Measurements from ENCODE around the gene PAXX. TPM values are rescaled to one million over a fixed set of nuclear protein-coding genes. Genes with fewer than 3 reads are reported as not detected.

The PAXX gene
- total and polyA plus RNA-seq, 2 donors (not counting 1 experiment from before 2014, with no cell fraction given), result 74.8 to 167 TPM

DNA sequence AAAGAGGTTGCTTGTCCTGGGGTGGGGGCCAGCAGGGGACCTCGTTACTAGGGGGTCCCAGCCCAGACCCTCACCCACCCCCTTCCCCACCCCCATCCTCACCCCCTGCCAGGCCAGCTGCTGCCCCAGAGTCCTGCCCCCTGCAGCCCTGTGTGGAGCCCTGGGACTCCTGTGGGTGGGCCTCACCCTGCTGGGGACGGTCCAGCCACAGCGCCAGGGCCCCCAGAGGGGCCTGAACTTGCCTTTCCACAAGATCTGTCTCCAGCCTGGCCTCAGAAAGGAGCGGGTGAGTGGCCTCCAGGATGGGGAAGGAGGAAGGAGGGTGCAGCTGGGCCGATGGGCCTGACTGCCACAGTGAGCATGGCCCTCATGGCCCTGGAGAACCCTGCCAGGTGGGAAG is 22.4 kb upstream of the PAXX start:
- no peak overlapping the region for H3K4me2 ChIP-seq (replicated peaks; ENCODE audit: low read depth, low read length, poor library complexity, severe bottlenecking)
- no peak overlapping the region for H3K4me3 ChIP-seq (ENCODE audit: control extremely low read depth in 1 of 5, extremely low read depth in 1 of 5, insufficient read depth in 1 of 5, low read depth in 2 of 5, low read length in 4 of 5)
- no peak for DNase-seq
- H3K27ac ChIP-seq (ENCODE audit: low read length in 2 of 2), result no peak overlapping the region
- Mint-ChIP-seq H3K27ac (no peak overlapping the region), H3K4me3 (no peak overlapping the region), H3K4me1 (peaks cover 11% of the 10 kb centered on the region), H3K27me3 (peaks cover 5% of the 10 kb centered on the region), H3K9me3 (ENCODE audit: insufficient read depth) (no peaks in the 10 kb centered on the region)
- H3K27me3 ChIP-seq (replicated peaks in 1 of 4; ENCODE audit: control extremely low read depth in 1 of 4, control insufficient read depth in 3 of 4, insufficient read depth in 4 of 4, low read length in 3 of 4), result peaks cover 0 to 8% (median 0%) of the 10 kb centered on the region in 4 experiments
- ChIA-PET CTCF (interaction anchor here (0.6 kb wide), 1 partner anchor 211 kb away, joined by 6 read pairs; no protein-coding TSS in a partner anchor), POLR2A (no interaction called here)
- H3K4me1 ChIP-seq (ENCODE audit: control insufficient read depth in 2 of 2, insufficient read depth in 2 of 2, low read length in 2 of 2), result peaks cover 5 to 10% of the 10 kb centered on the region in 2 donors
- no peaks in the 10 kb centered on the region for H3K36me3 ChIP-seq (replicated peaks in 1 of 2; ENCODE audit: control extremely low read depth in 1 of 2, control insufficient read depth in 1 of 2, extremely low read depth in 1 of 2, insufficient read depth in 2 of 2, low read length in 1 of 2)
- WGBS (ENCODE audit: insufficient coverage), result 74% methylated on average over 4 of the region's 5 CpGs
- H4K20me1 ChIP-seq (ENCODE audit: control insufficient read depth, insufficient read depth, low read length, poor library complexity, severe bottlenecking), result no peaks in the 10 kb centered on the region
- intact Hi-C loops (cut with micrococcal nuclease), result no loop called here
- H3K9ac ChIP-seq (ENCODE audit: low read length), result no peak overlapping the region
- no peak for ATAC-seq (ENCODE audit: low read depth)
- H2AFZ ChIP-seq (ENCODE audit: insufficient read depth, low read depth, low read length, poor library complexity, severe bottlenecking), result no peak overlapping the region
- H3K79me2 ChIP-seq (ENCODE audit: control insufficient read depth, insufficient read depth, low read length), result no peaks in the 10 kb centered on the region
- TF ChIP-seq EZH2 (IDR thresholded peaks at IDR 0.05; ENCODE audit: borderline replicate concordance, insufficient read depth, low read depth, low read length, poor library complexity, severe bottlenecking), result no peak
- no peak for TF ChIP-seq CTCF (IDR thresholded peaks at IDR 0.05)
- H3K9me3 ChIP-seq (ENCODE audit: control extremely low read depth in 1 of 3, control insufficient read depth in 2 of 3, insufficient read depth in 1 of 3, low read length in 2 of 3), result no peaks in the 10 kb centered on the region

GRCh38 chr9:136970361-136970760 is 21.9 kb upstream of the PAXX start:
- WGBS (ENCODE audit: insufficient coverage), result 73% methylated on average over 9 of the region's 11 CpGs
- no peaks in the 10 kb centered on the region for H3K9me3 ChIP-seq (ENCODE audit: control extremely low read depth in 1 of 3, control insufficient read depth in 2 of 3, insufficient read depth in 1 of 3, low read length in 2 of 3)
- intact Hi-C loops (cut with micrococcal nuclease), result no loop called here
- Mint-ChIP-seq H3K27ac (no peak overlapping the region), H3K4me3 (no peak overlapping the region), H3K9me3 (ENCODE audit: insufficient read depth) (no peaks in the 10 kb centered on the region), H3K4me1 (peaks cover 11% of the 10 kb centered on the region), H3K27me3 (peaks cover 5% of the 10 kb centered on the region)
- ATAC-seq (ENCODE audit: low read depth), result no peak
- no peaks in the 10 kb centered on the region for H3K79me2 ChIP-seq (ENCODE audit: control insufficient read depth, insufficient read depth, low read length)
- H4K20me1 ChIP-seq (ENCODE audit: control insufficient read depth, insufficient read depth, low read length, poor library complexity, severe bottlenecking), result no peaks in the 10 kb centered on the region
- H3K27me3 ChIP-seq (replicated peaks in 1 of 4; ENCODE audit: control extremely low read depth in 1 of 4, control insufficient read depth in 3 of 4, insufficient read depth in 4 of 4, low read length in 3 of 4), result peaks cover 0 to 8% (median 1%) of the 10 kb centered on the region in 4 experiments
- no peak overlapping the region for H3K9ac ChIP-seq (ENCODE audit: low read length)
- H3K36me3 ChIP-seq (replicated peaks in 1 of 2; ENCODE audit: control extremely low read depth in 1 of 2, control insufficient read depth in 1 of 2, extremely low read depth in 1 of 2, insufficient read depth in 2 of 2, low read length in 1 of 2), result no peaks in the 10 kb centered on the region
- DNase-seq, result no peak
- peaks cover 5 to 10% of the 10 kb centered on the region in 2 donors for H3K4me1 ChIP-seq (ENCODE audit: control insufficient read depth in 2 of 2, insufficient read depth in 2 of 2, low read length in 2 of 2)
- no peak overlapping the region for H3K4me2 ChIP-seq (replicated peaks; ENCODE audit: low read depth, low read length, poor library complexity, severe bottlenecking)
- H2AFZ ChIP-seq (ENCODE audit: insufficient read depth, low read depth, low read length, poor library complexity, severe bottlenecking), result no peak overlapping the region
- CTCF ChIA-PET, result interaction anchor here (0.6 kb wide), 1 partner anchor 212 kb away, joined by 6 read pairs; no protein-coding TSS in a partner anchor
- TF ChIP-seq CTCF (IDR thresholded peaks at IDR 0.05) (no peak), EZH2 (IDR thresholded peaks at IDR 0.05; ENCODE audit: borderline replicate concordance, insufficient read depth, low read depth, low read length, poor library complexity, severe bottlenecking) (no peak)
- POLR2A ChIA-PET, result no interaction called here
- H3K4me3 ChIP-seq (ENCODE audit: control extremely low read depth in 1 of 5, extremely low read depth in 1 of 5, insufficient read depth in 1 of 5, low read depth in 2 of 5, low read length in 4 of 5), result no peak overlapping the region
- H3K27ac ChIP-seq (ENCODE audit: low read length in 2 of 2), result no peak overlapping the region
